Right atrium auricular region (tissue), 2 donors: ENCODE results near the gene SIRT7. TPM values are rescaled to one million over a fixed set of nuclear protein-coding genes. Genes with fewer than 3 reads are reported as not detected.
A peak's percentile ranks its signal among the peaks of the same experiment; 100 is the strongest.

Experiments used
- DNase-seq: peaks from one replicate; pipeline ENCODE4 v3.0.0-alpha.2; 2019; ENCODE audit warnings: low spot score
- H3K27ac ChIP-seq, 2 donors: fragments of 200-600 bp; sonication (generic); 1 replicate in 1 of 2; 2 replicates in 1 of 2; pipeline ENCODE4 v1.5.1; 2016 to 2019
- H3K27me3 ChIP-seq, 2 donors: fragments of 200-600 bp; sonication (generic); one replicate each; pipeline versions ENCODE4 v1.5.1 to v1.6.0; 2017 to 2019
- H3K36me3 ChIP-seq: fragments of 200-600 bp; sonication (generic); one replicate; pipeline ENCODE4 v1.5.1; 2016
- H3K4me1 ChIP-seq, 2 donors: fragments of 200-600 bp; sonication (generic); one replicate each; pipeline versions ENCODE4 v1.5.1 to v1.6.0; 2017 to 2019
- H3K4me3 ChIP-seq, 2 donors: fragments of 200-600 bp; sonication (generic); 1 replicate in 1 of 2; 2 replicates in 1 of 2; pipeline ENCODE4 v1.5.1; 2017 to 2019; ENCODE audit warnings: mild to moderate bottlenecking in 1 of 2, moderate library complexity in 1 of 2
- H3K9me3 ChIP-seq, 2 donors: fragments of 200-600 bp; sonication (generic); one replicate each; pipeline ENCODE4 v1.5.1; 2019
- total RNA-seq, 2 donors: library from RNA; depleted of rRNA; stranded (reverse); fragments of >200 nt; gene quantifications; one replicate each; pipeline ENCODE4 v1.1.0, GENCODE V29; 2016
- TF ChIP-seq, protein P1 (sequence below), 2 donors: fragments of 200-600 bp; sonication (generic); IDR thresholded peaks; one replicate each; pipeline ENCODE4 v1.5.1; 2019; ENCODE audit warnings: antibody characterized with exemption in 2 of 2

Gene SIRT7
- total RNA-seq, 2 donors from 2014 or later: 2.8 to 4.9 TPM

DNA sequence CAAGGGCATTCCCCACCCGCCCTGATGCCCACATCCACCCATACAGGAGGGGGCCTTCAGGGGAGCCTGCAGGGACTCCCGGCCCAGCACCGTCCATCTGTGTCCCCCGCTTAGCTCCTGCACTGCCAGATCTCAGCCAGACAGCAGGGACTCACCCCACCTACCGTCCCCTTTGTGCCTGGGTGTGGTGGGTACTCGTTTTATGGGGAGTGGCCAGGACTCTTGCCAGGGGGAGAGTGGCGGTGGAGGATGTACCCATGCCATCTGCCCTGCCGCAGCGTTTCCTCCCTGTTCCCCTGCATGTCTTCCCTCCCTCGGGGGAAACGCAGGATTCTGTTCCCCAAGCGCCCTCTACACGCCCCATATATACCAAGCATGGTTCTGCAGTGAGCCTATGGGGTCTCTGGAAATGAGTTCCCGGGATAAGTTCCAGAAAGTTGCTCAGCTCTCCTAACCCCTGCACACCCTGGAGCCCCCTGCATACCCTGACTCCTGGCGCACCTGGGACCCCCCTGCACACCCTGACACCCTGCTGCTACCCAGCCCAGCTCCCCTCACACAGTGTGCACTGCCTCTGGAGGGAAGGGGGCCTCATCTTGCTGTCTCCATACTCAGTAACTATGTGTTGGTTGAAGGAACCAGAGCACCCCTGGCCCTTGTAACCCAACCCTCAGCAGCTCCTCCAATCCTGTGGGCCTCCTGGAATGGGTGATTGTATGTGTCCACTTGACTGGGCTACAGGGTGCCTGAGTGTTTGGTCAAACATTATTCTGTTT, 13.8 kb upstream of the SIRT7 start:
- TF ChIP-seq, protein P1, sequence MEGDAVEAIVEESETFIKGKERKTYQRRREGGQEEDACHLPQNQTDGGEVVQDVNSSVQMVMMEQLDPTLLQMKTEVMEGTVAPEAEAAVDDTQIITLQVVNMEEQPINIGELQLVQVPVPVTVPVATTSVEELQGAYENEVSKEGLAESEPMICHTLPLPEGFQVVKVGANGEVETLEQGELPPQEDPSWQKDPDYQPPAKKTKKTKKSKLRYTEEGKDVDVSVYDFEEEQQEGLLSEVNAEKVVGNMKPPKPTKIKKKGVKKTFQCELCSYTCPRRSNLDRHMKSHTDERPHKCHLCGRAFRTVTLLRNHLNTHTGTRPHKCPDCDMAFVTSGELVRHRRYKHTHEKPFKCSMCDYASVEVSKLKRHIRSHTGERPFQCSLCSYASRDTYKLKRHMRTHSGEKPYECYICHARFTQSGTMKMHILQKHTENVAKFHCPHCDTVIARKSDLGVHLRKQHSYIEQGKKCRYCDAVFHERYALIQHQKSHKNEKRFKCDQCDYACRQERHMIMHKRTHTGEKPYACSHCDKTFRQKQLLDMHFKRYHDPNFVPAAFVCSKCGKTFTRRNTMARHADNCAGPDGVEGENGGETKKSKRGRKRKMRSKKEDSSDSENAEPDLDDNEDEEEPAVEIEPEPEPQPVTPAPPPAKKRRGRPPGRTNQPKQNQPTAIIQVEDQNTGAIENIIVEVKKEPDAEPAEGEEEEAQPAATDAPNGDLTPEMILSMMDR (IDR thresholded peaks at IDR 0.05): no peak
- no peak overlapping the region for H3K4me3 ChIP-seq
- H3K27ac ChIP-seq: no peak overlapping the region
- no peaks in the 10 kb centered on the region for H3K27me3 ChIP-seq
- peaks cover 0 to 19% of the 10 kb centered on the region in 2 donors for H3K4me1 ChIP-seq
- H3K36me3 ChIP-seq: no peaks in the 10 kb centered on the region
- no peak for DNase-seq
- no peaks in the 10 kb centered on the region for H3K9me3 ChIP-seq

DNA sequence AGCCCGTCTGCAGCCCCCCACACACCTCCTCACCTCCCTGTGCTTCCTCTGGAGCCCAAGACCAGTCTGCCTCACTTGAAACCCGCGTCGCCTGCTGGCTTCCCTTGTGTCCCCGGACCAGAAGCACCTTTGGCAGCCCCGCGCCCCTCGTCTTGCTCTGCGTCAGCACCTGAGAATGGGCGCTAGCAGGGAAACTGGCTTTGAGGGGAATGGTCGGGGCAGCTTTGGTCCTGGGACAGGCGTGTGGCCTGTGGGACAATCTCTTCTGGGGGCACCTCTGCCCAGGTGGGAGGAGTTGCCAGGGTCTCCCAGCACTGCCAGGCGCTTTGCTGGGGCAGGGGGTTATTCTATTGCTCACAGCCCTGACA, 13.2 kb upstream of the SIRT7 start:
- no peaks in the 10 kb centered on the region for H3K36me3 ChIP-seq
- H3K4me3 ChIP-seq: no peak overlapping the region
- peaks cover 0 to 16% of the 10 kb centered on the region in 2 donors for H3K4me1 ChIP-seq
- no peaks in the 10 kb centered on the region for H3K27me3 ChIP-seq
- no peaks in the 10 kb centered on the region for H3K9me3 ChIP-seq
- no peak overlapping the region for H3K27ac ChIP-seq
- TF ChIP-seq, protein P1 (IDR thresholded peaks at IDR 0.05): no peak
- no peak for DNase-seq

DNA sequence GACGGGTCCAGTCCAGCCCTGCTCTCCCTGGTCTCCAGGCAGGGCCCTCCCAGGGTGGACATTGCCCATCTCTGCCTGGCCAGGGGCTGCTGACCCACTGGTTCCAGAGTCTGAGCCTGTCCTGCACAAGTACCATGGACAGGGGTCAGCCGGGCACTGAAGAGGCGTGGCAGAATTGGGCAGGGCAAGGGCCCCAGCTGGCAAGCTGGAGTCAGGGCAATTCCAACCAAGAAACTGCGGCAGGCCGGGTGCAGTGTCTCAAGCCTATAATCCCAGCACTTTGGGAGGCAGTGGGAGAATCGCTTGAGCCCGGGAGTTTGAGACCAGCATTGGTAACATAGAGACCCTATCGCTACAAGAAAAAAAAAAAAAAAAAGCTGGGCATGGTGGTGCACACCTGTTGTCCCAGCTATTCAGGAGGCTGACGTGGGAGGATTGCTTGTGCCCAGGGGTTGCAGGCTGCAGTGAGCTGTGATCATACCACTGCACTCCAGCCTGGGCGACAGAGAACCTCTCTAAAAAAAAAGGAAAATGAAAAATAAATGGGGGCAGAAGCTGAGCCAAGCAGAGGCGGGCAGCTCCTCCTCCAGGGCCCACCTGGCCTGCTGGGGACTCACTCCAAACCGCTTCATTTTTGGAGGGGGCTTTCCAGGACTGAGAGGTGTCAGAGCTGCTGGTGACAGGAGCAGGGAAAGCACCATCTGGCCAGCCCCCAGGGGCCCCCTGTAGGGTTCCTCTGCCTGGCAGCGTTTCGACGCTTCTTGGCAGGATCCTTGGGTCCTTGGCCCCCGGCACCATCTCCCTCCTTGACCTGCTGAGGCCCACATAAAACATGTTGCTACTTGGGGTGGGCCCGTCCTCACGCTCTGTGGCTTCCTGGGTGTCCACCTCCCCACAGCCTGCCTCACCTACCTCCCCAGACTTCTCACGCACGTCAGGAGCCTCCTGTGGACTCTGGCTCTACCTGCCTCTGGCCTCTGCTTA, 12.5 kb upstream of the SIRT7 start:
- Histone ChIP-seq H3K4me3 (no peak overlapping the region), H3K36me3 (no peaks in the 10 kb centered on the region), H3K27ac (no peak overlapping the region), H3K9me3 (no peaks in the 10 kb centered on the region), H3K27me3 (no peaks in the 10 kb centered on the region), H3K4me1 (peaks cover 0 to 22% of the 10 kb centered on the region in 2 donors)
- DNase-seq: no peak
- TF ChIP-seq, protein P1 (IDR thresholded peaks at IDR 0.05): no peak

DNA sequence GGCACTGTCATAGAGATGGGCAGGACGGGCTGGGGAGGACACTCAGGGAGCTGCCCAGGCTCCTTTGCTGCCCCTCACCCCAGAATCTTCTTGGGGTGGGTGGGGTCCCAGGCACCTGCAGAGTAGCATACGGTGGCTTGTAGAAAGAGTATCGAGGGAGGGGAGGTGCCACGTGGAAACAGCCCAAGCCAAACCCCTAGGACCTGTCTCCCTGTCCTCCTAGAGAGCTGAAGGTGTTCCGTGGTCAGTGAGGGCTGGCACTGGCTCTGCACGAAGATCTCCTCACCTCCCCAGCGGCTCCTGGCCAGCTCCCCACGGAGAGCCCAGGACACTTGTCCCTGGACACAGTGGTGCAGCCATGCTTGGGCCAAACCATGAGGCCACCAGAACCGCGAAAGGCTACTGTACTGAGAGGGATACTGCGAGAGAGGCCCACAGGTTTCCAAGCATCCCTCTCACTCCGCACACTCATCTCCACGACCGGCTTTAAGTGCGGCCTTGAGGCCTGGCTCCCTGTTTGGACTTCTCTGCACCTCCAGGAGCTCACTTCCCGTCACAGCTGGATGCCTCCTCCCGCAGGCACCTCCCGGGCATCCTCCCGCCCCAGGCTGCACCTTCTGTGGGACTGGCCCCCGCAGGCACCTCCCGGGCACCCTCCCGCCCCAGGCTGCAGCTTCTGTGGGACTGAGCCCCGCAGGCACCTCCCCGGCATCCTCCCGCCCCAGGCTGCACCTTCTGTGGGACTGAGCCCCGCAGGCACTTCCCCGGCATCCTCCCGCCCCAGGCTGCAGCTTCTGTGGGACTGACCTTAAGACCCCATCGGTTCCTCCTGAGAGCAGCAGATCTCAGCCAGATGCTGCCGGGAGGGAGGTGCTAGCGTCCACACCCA, 11.5 kb upstream of the SIRT7 start:
- Histone ChIP-seq H3K4me1 (peaks cover 0 to 31% of the 10 kb centered on the region in 2 donors), H3K27ac (no peak overlapping the region), H3K9me3 (no peaks in the 10 kb centered on the region), H3K4me3 (no peak overlapping the region), H3K27me3 (no peaks in the 10 kb centered on the region), H3K36me3 (no peaks in the 10 kb centered on the region)
- TF ChIP-seq, protein P1 (IDR thresholded peaks at IDR 0.05): no peak
- DNase-seq: no peak

DNA sequence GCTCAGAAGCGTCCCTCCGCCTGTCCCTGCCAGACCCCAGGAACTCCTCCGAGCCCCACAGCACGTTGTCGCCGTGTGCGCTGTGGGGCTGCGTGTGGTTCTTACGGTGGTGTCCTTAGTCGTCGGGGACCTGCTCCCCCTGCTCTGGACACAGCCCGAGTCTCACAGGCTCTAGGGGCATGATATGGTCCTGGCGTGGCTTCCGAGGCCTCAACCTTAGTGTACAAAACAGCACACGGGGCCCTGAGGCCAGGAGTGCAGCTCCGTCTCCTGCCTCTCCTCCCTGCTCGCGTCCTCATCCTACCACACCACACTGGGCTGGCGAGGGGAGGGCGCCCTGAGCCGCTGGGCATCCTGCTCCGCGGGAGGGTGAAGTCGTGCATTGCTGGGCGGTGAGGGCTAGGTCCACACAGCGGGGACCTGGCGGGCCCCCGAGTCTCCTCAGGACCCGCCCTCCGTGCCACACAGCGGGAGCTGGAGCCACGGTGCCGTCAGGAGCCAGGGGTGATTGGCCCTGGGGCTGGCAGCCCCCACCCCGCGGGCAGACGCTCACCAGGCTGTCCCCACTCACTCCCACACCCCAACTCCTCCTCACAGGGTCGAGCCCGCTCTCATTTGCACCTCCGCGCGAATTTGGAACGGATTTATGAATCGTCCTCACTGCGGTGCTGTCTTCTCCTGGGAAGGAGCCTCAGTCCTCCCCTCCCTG, 10.7 kb upstream of the SIRT7 start:
- Histone ChIP-seq H3K36me3 (no peaks in the 10 kb centered on the region), H3K27ac (no peak overlapping the region), H3K4me1 (peaks cover 0 to 39% of the 10 kb centered on the region in 2 donors), H3K4me3 (peak overlapping the region; percentile 94 to 98), H3K27me3 (no peaks in the 10 kb centered on the region), H3K9me3 (no peaks in the 10 kb centered on the region)
- TF ChIP-seq, protein P1 (IDR thresholded peaks at IDR 0.05): no peak
- DNase-seq: no peak
